WTC11 (cell line): ENCODE results near the gene RASA4B.

Source experiments
- CDX4 ChIP-seq: fragments of 250-450 bp; sonication (Bioruptor Pico); IDR thresholded peaks from 2 replicates; pipeline ENCODE4 v1.9.0; 2021; ENCODE audit warnings: moderate library complexity, mild to moderate bottlenecking, inconsistent platforms, borderline replicate concordance
- CREM ChIP-seq: sonication (generic); formaldehyde crosslinking; IDR thresholded peaks from 2 replicates; pipeline ENCODE4 v1.8.1; 2022; ENCODE audit warnings: mild to moderate bottlenecking, missing genetic modification reagents, moderate library complexity
- HMGA2 ChIP-seq: fragments of 250-450 bp; sonication (Bioruptor Pico); IDR thresholded peaks from 2 replicates; pipeline ENCODE4 v1.4.0; 2021; ENCODE audit warnings: mild to moderate bottlenecking, moderate library complexity
- OVOL2 ChIP-seq: fragments of 250-450 bp; sonication (Bioruptor Pico); IDR thresholded peaks from 2 replicates; pipeline ENCODE4 v1.9.0; 2021; ENCODE audit warnings: mild to moderate bottlenecking, borderline replicate concordance
- SP1 ChIP-seq: sonication (generic); formaldehyde crosslinking; conservative IDR thresholded peaks from 2 replicates; pipeline ENCODE4 v1.8.1; 2022; ENCODE audit warnings: missing genetic modification reagents
- ZNF317 ChIP-seq: sonication (generic); formaldehyde crosslinking; IDR thresholded peaks from 2 replicates; pipeline ENCODE4 v1.8.1; 2023; ENCODE audit warnings: low read depth, mild to moderate bottlenecking, moderate library complexity, missing genetic modification reagents, borderline replicate concordance
- ZNF423 ChIP-seq: fragments of 250-450 bp; sonication (Bioruptor Pico); IDR thresholded peaks from 2 replicates; pipeline ENCODE4 v2.1.2; 2022; ENCODE audit warnings: mild to moderate bottlenecking, moderate library complexity
- TF ChIP-seq, protein P1 (sequence below): fragments of 200-600 bp; IDR thresholded peaks from 2 replicates; pipeline ENCODE4 v1.8.0; 2022; ENCODE audit warnings: antibody characterized with exemption
- TF ChIP-seq, protein P2 (sequence below): sonication (generic); formaldehyde crosslinking; IDR thresholded peaks from 2 replicates; pipeline ENCODE4 v1.8.0; 2022; ENCODE audit warnings: mild to moderate bottlenecking, missing genetic modification reagents

GRCh38 chr7:102469972-102470825 is 47.4 kb downstream of the RASA4B start:
- TF ChIP-seq, protein P1, sequence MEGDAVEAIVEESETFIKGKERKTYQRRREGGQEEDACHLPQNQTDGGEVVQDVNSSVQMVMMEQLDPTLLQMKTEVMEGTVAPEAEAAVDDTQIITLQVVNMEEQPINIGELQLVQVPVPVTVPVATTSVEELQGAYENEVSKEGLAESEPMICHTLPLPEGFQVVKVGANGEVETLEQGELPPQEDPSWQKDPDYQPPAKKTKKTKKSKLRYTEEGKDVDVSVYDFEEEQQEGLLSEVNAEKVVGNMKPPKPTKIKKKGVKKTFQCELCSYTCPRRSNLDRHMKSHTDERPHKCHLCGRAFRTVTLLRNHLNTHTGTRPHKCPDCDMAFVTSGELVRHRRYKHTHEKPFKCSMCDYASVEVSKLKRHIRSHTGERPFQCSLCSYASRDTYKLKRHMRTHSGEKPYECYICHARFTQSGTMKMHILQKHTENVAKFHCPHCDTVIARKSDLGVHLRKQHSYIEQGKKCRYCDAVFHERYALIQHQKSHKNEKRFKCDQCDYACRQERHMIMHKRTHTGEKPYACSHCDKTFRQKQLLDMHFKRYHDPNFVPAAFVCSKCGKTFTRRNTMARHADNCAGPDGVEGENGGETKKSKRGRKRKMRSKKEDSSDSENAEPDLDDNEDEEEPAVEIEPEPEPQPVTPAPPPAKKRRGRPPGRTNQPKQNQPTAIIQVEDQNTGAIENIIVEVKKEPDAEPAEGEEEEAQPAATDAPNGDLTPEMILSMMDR, result no peak
- TF ChIP-seq, protein P2, sequence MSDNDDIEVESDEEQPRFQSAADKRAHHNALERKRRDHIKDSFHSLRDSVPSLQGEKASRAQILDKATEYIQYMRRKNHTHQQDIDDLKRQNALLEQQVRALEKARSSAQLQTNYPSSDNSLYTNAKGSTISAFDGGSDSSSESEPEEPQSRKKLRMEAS (CRISPR knock-in tag), result no peak
- TF ChIP-seq SP1 (CRISPR knock-in tag) (no peak), ZNF423 (CRISPR knock-in tag) (no peak), OVOL2 (CRISPR knock-in tag) (no peak), CREM (no peak), HMGA2 (no peak), ZNF317 (no peak), CDX4 (CRISPR knock-in tag) (no peak)
